ENCODE data around the gene SCGB3A1. TPM values are rescaled to one million over a fixed set of nuclear protein-coding genes. Genes with fewer than 3 reads are reported as not detected.

Gene SCGB3A1
- total RNA-seq, 1 experiment from 2014 or later, result not detected

- Histone ChIP-seq H3K27me3 (ENCODE audit: insufficient read depth, low read length) (no peaks in the 10 kb centered on the region), H3K9me3 (ENCODE audit: control insufficient read depth, low read depth, low read length) (no peaks in the 10 kb centered on the region), H3K79me1 (ENCODE audit: insufficient read depth, low read depth, low read length, poor library complexity, severe bottlenecking) (no peaks in the 10 kb centered on the region), H4K91ac (ENCODE audit: insufficient read length, low read depth, low read length) (no peak overlapping the region), H2BK15ac (ENCODE audit: low read depth, low read length) (no peak overlapping the region), H3K79me2 (ENCODE audit: insufficient read depth, low read length) (no peaks in the 10 kb centered on the region), H2AK5ac (ENCODE audit: insufficient read length, low read length) (no peak overlapping the region), H3K56ac (ENCODE audit: insufficient read length, low read depth, low read length) (no peak overlapping the region), H2BK5ac (ENCODE audit: insufficient read length, low read length) (no peak overlapping the region), H2AFZ (ENCODE audit: low read length) (no peak overlapping the region), H3K9ac (ENCODE audit: extremely low read depth, insufficient read length, low read length) (no peak overlapping the region), H3K18ac (ENCODE audit: insufficient read length, low read depth, low read length) (no peak overlapping the region), H3K4me2 (ENCODE audit: insufficient read depth, insufficient read length, low read length) (no peak overlapping the region), H3K4me1 (ENCODE audit: insufficient read depth, low read length) (no peaks in the 10 kb centered on the region), H4K5ac (ENCODE audit: insufficient read length, low read depth, low read length) (no peak overlapping the region), H3K14ac (ENCODE audit: insufficient read depth, low read length) (no peak overlapping the region), H3T11ph (ENCODE audit: low read length) (no peak overlapping the region), H3K27ac (ENCODE audit: insufficient read length, low read depth, low read length) (no peak overlapping the region), H2BK120ac (ENCODE audit: low read depth, low read length, poor library complexity, severe bottlenecking) (no peak overlapping the region), H2BK12ac (ENCODE audit: insufficient read length, low read depth, low read length) (no peak overlapping the region), H4K8ac (replicated peaks; ENCODE audit: insufficient read length, low read depth, low read length) (no peak overlapping the region), H3K4ac (ENCODE audit: low read depth, low read length) (no peak overlapping the region), H3K23me2 (ENCODE audit: insufficient read length, low read depth, low read length, poor library complexity, severe bottlenecking) (no peaks in the 10 kb centered on the region), H2BK20ac (ENCODE audit: low read depth, low read length, poor library complexity, severe bottlenecking) (no peak overlapping the region), H3K23ac (ENCODE audit: insufficient read length, low read depth, low read length) (no peak overlapping the region), H4K20me1 (ENCODE audit: control insufficient read depth, insufficient read depth, insufficient read length) (no peaks in the 10 kb centered on the region)
- no CpG with 5 or more reads among the region's 26 CpGs for whole genome bisulfite sequencing (ENCODE audit: extremely low coverage, insufficient read length, low lambda C conversion rate)
- Mint-ChIP-seq H3K4me3 (no peak overlapping the region), H3K36me3 (ENCODE audit: insufficient read depth in 1 of 3, low read depth in 3 of 3) (no peaks in the 10 kb centered on the region; a peak in 1 of 7 replicates), H3K27me3 (ENCODE audit: low read depth) (peaks cover 4% of the 10 kb centered on the region; the same call in 1 of the 2 replicates), H3K9me3 (no peaks in the 10 kb centered on the region; a peak in 1 of 5 replicates), H3K27ac (no peak overlapping the region; a peak in 1 of 7 replicates), H3K4me1 (no peaks in the 10 kb centered on the region; a peak in 1 of 4 replicates)
- no peak for DNase-seq
- TF ChIP-seq CTCF (conservative IDR thresholded peaks at IDR 0.05), result no peak
Observed at GRCh38 chr5:180608572-180609310, 17.4 kb upstream of the SCGB3A1 start.
